ENCODE results near the gene MFN1. TPM values are rescaled to one million over a fixed set of nuclear protein-coding genes. Genes with fewer than 3 reads are reported as not detected.

Gene MFN1
- total RNA-seq (2022; extraction: Qiagen RNA extraction; ENCODE audit: low read depth): 15.3 to 21.0 TPM (median 20.4 TPM) in 5 replicates

DNA sequence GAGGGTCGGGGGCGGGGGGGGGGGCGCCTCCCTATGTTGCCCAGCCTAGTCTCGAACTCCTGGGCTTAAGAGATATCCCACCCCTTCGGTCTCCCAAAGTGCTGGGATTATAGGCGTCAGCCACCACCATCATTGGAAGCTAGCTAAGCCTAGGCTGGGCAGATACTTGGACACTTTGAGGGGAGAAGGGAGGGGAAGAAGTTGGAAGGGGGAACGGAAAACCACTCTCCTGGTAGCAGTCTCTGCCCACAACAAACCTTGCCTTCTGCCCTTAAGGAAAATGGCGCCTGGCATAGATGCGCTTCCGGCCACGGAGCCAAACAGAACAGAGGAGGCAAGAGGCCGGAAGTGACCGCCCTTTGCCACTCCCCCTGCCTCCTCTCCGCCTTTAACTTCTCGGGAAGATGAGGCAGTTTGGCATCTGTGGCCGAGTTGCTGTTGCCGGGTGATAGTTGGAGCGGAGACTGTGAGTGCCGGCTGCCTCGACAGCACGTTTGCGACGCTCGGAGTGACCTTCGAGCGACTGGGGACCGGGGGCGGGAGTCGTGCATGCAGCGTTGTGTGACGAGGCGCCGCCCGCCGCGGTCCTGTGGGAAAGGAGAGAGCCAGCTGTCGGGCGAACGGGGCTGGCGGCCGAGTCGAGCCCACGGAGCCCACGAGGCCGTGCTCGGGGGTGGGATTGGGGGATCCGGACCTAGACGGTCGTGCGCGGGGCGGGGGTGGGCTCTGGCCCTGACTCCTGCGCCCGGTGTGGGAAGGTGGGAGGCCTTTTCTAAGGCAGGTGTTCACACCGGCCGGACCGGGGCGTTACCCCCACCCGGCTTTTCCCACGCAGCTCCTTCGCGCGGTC, at the start of gene MFN1:
MFN1 (plus strand) TSS at position 365 of the 850 bp plus-strand sequence. CDS start 1,143 bp downstream, outside the sequence.

DNA sequence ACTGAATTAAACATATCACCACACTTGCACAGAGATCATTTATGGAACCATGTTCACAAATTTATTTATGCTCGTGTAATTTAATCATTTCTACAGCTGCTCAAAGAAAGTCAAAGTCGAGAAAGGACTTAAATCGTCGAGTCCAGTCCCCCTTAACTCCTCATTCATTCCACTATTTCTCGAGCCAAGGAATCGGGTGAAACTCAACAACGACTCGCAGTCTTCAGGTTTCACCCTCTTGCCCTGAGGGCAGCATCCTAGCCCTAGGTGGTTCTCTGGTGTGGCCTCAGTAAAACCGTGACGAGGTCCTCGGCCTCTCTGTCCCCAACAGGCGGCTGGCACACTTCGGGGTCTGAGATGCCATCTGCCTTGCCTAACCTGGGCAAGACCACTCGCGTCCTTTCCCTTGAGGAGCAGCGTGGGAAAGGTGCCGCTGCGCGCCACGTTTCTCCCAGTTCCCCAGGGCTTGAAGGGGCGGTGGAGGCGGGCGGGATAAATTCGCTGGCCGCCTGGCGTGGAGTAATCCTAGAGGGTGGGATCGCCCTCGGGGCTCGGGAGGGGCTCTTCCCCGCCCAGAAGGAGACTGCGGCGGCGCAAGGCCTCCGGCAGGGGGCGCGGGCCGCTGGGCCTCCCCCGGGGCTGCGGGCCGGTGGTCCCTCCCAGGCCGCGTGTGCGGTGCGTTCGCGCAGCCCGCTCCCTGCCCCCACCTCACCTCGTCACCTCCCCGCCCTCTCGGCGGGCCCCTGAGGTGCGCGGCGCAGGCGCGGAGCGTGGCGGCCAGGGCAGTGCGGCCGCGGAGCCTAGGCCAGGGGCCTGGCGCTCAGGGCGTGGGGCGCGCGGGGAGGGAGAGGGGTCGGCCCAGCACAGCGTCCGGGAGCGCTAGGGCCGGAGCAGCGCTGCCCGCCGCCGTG, 25.0 kb upstream of the MFN1 start, which contains the start of gene ZNF639:
ZNF639 (plus strand) TSS at position 746 of the 911 bp plus-strand sequence. CDS start 5,263 bp downstream, outside the sequence.

Other genes with a start within 250 kb of the MFN1 start
- 4.5 to 7.1 TPM (median 6.5 TPM) in 5 replicates for gene PIK3CA, start 199.4 kb upstream of the MFN1 start, total RNA-seq (2022; extraction: Qiagen RNA extraction; ENCODE audit: low read depth)
- gene KCNMB3, start 96.6 kb upstream of the MFN1 start, total RNA-seq (2022; extraction: Qiagen RNA extraction; ENCODE audit: low read depth): 0.95 to 1.5 TPM (median 1.1 TPM) in 5 replicates
- gene ZNF639, start 24.7 kb upstream of the MFN1 start, total RNA-seq (2022; extraction: Qiagen RNA extraction; ENCODE audit: low read depth): 18.2 to 23.6 TPM (median 21.6 TPM) in 5 replicates
- gene GNB4, start 103.8 kb downstream of the MFN1 start, total RNA-seq (2022; extraction: Qiagen RNA extraction; ENCODE audit: low read depth): 9.7 to 16.0 TPM (median 14.1 TPM) in 5 replicates
- 49.1 to 71.1 TPM (median 51.8 TPM) in 5 replicates for gene ACTL6A, start 215.2 kb downstream of the MFN1 start, total RNA-seq (2022; extraction: Qiagen RNA extraction; ENCODE audit: low read depth)